Endothelial cell of umbilical vein (primary cell): ENCODE measurements around the gene IGF2BP2. TPM values are rescaled to one million over a fixed set of nuclear protein-coding genes. Genes with fewer than 3 reads are reported as not detected.

Source experiments
- BruUV-seq: library from RNA; stranded (reverse); fragments of 400-500 nt; replicated peaks from 2 replicates; lab custom pipeline; 2021; lab: Mats Ljungman, UMichigan
- CTCF ChIA-PET: fragments of 300-600, 350-600 bp; sonication (Branson Sonifier 250); formaldehyde crosslinking; loops from one replicate; lab custom pipeline; 2021; ENCODE audit warnings: antibody characterized with exemption, inconsistent platforms; lab: Charles Lee
- POLR2A ChIA-PET: fragments of 300-600, 350-600 bp; sonication (Branson Sonifier 250); formaldehyde crosslinking; loops from one replicate; lab custom pipeline; 2021; ENCODE audit warnings: antibody characterized with exemption, inconsistent platforms; lab: Charles Lee
- DNase-seq: peaks from one replicate; pipeline ENCODE4 v3.0.0-alpha.2; 2011; ENCODE audit warnings: low read depth, low spot score
- FAIRE-seq: peaks from 2 replicates; lab custom pipeline; 2011; peaks lifted over from hg19 to GRCh38; lab: Jason Lieb, UNC
- H2AFZ ChIP-seq: 2 replicates; pipeline ENCODE4 v1.6.0; 2012; ENCODE audit warnings: low read depth, low read length, control low read depth, inconsistent platforms
- H3K27ac ChIP-seq: 2 replicates; pipeline ENCODE4 v1.5.1; 2011; ENCODE audit warnings: low read depth, mild to moderate bottlenecking, control low read depth, low read length, moderate library complexity; ENCODE audit not compliant: insufficient read depth
- H3K27me3 ChIP-seq, 2 experiments: 2 replicates each; pipeline versions ENCODE4 v1.6.0 to v1.6.1; 2011; ENCODE audit warnings: low read length in 2 of 2, mixed read lengths in 1 of 2; ENCODE audit not compliant: control insufficient read depth in 2 of 2, insufficient read depth in 2 of 2
- H3K36me3 ChIP-seq, 2 experiments: 2 replicates in 1 of 2; 3 replicates in 1 of 2; pipeline ENCODE4 v1.5.1; 2011; ENCODE audit warnings: low read length in 2 of 2, mild to moderate bottlenecking in 1 of 2, moderate library complexity in 1 of 2; ENCODE audit not compliant: control insufficient read depth in 2 of 2, insufficient read depth in 2 of 2; ENCODE audit errors: extremely low read depth in 1 of 2
- H3K4me1 ChIP-seq: 3 replicates; pipeline ENCODE4 v1.5.1; 2011; ENCODE audit warnings: mild to moderate bottlenecking, low read length; ENCODE audit not compliant: control insufficient read depth, insufficient read depth; ENCODE audit errors: extremely low read depth
- H3K4me2 ChIP-seq: 2 replicates; pipeline ENCODE4 v1.6.1; 2011; ENCODE audit warnings: low read length, control low read depth, mixed read lengths; ENCODE audit not compliant: insufficient read depth
- H3K4me3 ChIP-seq, 3 experiments: fragments of 200-600 bp in 1 of 3; sonication (generic), shearing (Covaris generic) in 1 of 3; replicated peaks in 1 of 3; 2 replicates each; pipeline ENCODE4 v1.5.1; 2011 to 2016; ENCODE audit warnings: control low read depth in 3 of 3, low read length in 3 of 3, mild to moderate bottlenecking in 2 of 3, inconsistent platforms in 1 of 3, low read depth in 1 of 3, moderate library complexity in 1 of 3; ENCODE audit not compliant: insufficient read depth in 1 of 3
- H3K79me2 ChIP-seq: 2 replicates; pipeline ENCODE4 v1.6.0; 2012; ENCODE audit warnings: low read length, inconsistent platforms; ENCODE audit not compliant: control insufficient read depth, insufficient read depth
- H3K9ac ChIP-seq: replicated peaks from 2 replicates; pipeline ENCODE3; 2011; ENCODE audit warnings: low read length, control low read depth; ENCODE audit not compliant: insufficient read depth; ENCODE audit errors: extremely low read depth
- H3K9me1 ChIP-seq: replicated peaks from 3 replicates; pipeline ENCODE4 v1.6.0; 2011; ENCODE audit warnings: mild to moderate bottlenecking, low read length; ENCODE audit not compliant: control insufficient read depth, insufficient read depth; ENCODE audit errors: extremely low read depth
- H3K9me3 ChIP-seq: replicated peaks from 2 replicates; pipeline ENCODE4 v1.5.1; 2012; ENCODE audit warnings: low read length, inconsistent platforms; ENCODE audit not compliant: control insufficient read depth, insufficient read depth
- H4K20me1 ChIP-seq: replicated peaks from 2 replicates; pipeline ENCODE3; 2011; ENCODE audit warnings: mild to moderate bottlenecking, low read length; ENCODE audit not compliant: control insufficient read depth, insufficient read depth; ENCODE audit errors: extremely low read depth
- EZH2 ChIP-seq: IDR thresholded peaks from 2 replicates; pipeline ENCODE4 v1.6.1; 2012; ENCODE audit warnings: borderline replicate concordance, low read depth, mild to moderate bottlenecking, moderate library complexity, low read length, inconsistent platforms; ENCODE audit not compliant: severe bottlenecking
- FOS ChIP-seq: IDR thresholded peaks from 2 replicates; pipeline ENCODE4 v1.6.1; 2011; ENCODE audit warnings: mild to moderate bottlenecking, low read length, moderate library complexity, borderline replicate concordance; ENCODE audit not compliant: insufficient read depth
- GATA2 ChIP-seq: IDR thresholded peaks from 2 replicates; pipeline ENCODE4 v1.7.0; 2011; ENCODE audit warnings: low read depth, mild to moderate bottlenecking, moderate library complexity, mixed read lengths, low read length; ENCODE audit not compliant: insufficient read length, insufficient read depth
- JUN ChIP-seq: IDR thresholded peaks from 2 replicates; pipeline ENCODE4 v1.6.1; 2011; ENCODE audit warnings: borderline replicate concordance, low read depth; ENCODE audit not compliant: insufficient read length, insufficient read depth
- MYC ChIP-seq: IDR thresholded peaks from one replicate; pipeline ENCODE4 v1.6.1; 2011; ENCODE audit warnings: mild to moderate bottlenecking, low read depth, low read length
- POLR2A ChIP-seq: IDR thresholded peaks from 2 replicates; pipeline ENCODE4 v1.6.1; 2012; ENCODE audit warnings: low read depth, mild to moderate bottlenecking, control low read depth, low read length
- POLR2AphosphoS5 ChIP-seq: IDR thresholded peaks from 2 replicates; pipeline ENCODE4 v1.6.1; 2012; ENCODE audit warnings: low read depth, mild to moderate bottlenecking, control low read depth, low read length, moderate library complexity; ENCODE audit not compliant: insufficient read depth
- dilution Hi-C: fragments of 300-500 bp; cut with MboI; formaldehyde crosslinking; loops from one replicate; pipeline ENCODE4 v1.15.0; 2019; ENCODE audit warnings: low sequenced_read_pairs; ENCODE audit not compliant: extremely low pct_ligation_motif_present
- intact Hi-C: fragments of 100-400 bp; cut with micrococcal nuclease; formaldehyde crosslinking; loops from one replicate; pipeline ENCODE4 v1.10.0; 2022
- polyA plus RNA-seq, 4 experiments: library from polyadenylated mRNA; depleted of rRNA in 3 of 4; stranded (reverse) in 3 of 4; unstranded in 1 of 4; fragments of >200 nt; gene quantifications; 2 replicates each; pipeline versions ENCODE4 v1.2.1 to v1.2.3, GENCODE V29; 2011 to 2012; ENCODE audit warnings: missing spikeins in 1 of 4
- total RNA-seq: library from RNA; stranded (reverse); gene quantifications from 2 replicates; pipeline ENCODE4 v1.2.3, GENCODE V29; 2021
- TF ChIP-seq, protein P1 (sequence below): IDR thresholded peaks from 2 replicates; pipeline ENCODE4 v1.6.1; 2011; ENCODE audit not compliant: insufficient read depth, insufficient read length
- TF ChIP-seq, protein P2 (sequence below), 2 donors: IDR thresholded peaks; 1 replicate in 1 of 2; 2 replicates in 1 of 2; pipeline ENCODE4 v1.5.1; 2011; ENCODE audit warnings: low read length in 2 of 2, mild to moderate bottlenecking in 2 of 2, moderate library complexity in 2 of 2, control low read depth in 1 of 2, inconsistent platforms in 1 of 2, low read depth in 1 of 2; ENCODE audit not compliant: insufficient read depth in 1 of 2; ENCODE audit errors: extremely low read depth in 1 of 2

Gene IGF2BP2
- total and polyA plus RNA-seq, 2 donors (not counting 3 experiments of a cell fraction or from before 2014, with no cell fraction given): 10.7 to 130 TPM

DNA sequence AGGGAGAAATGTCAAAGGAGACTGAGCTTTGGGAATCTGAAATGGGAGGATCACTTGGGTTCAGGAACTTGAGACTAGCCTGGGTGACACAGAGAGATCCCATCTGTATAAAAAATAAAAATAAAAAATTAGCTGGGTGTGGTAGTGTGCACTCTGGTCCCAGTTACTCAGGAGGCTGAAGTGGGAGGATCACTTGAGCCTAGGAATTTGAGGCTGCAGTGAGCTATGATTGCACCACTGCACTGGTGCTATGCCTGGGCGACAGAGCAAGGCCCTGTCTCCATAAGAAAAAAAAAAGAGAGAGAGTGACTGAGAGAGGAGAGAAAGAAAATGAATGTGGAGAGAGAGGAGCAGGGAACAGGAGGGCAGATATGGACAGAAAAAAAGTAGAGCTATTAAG, 165.9 kb downstream of the IGF2BP2 start:
- dilution Hi-C loops: no loop called here
- H3K4me1 ChIP-seq: peaks cover 55% of the 10 kb centered on the region
- BruUV-seq: no TSS peak
- no peak for TF ChIP-seq POLR2A
- TF ChIP-seq POLR2AphosphoS5: no peak
- no peak for TF ChIP-seq FOS
- no peak for TF ChIP-seq GATA2
- TF ChIP-seq, protein P1, sequence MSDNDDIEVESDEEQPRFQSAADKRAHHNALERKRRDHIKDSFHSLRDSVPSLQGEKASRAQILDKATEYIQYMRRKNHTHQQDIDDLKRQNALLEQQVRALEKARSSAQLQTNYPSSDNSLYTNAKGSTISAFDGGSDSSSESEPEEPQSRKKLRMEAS: no peak
- TF ChIP-seq, protein P2, sequence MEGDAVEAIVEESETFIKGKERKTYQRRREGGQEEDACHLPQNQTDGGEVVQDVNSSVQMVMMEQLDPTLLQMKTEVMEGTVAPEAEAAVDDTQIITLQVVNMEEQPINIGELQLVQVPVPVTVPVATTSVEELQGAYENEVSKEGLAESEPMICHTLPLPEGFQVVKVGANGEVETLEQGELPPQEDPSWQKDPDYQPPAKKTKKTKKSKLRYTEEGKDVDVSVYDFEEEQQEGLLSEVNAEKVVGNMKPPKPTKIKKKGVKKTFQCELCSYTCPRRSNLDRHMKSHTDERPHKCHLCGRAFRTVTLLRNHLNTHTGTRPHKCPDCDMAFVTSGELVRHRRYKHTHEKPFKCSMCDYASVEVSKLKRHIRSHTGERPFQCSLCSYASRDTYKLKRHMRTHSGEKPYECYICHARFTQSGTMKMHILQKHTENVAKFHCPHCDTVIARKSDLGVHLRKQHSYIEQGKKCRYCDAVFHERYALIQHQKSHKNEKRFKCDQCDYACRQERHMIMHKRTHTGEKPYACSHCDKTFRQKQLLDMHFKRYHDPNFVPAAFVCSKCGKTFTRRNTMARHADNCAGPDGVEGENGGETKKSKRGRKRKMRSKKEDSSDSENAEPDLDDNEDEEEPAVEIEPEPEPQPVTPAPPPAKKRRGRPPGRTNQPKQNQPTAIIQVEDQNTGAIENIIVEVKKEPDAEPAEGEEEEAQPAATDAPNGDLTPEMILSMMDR (IDR thresholded peaks at IDR 0.05; ENCODE audit: extremely low read depth in 1 of 2, insufficient read depth in 1 of 2, low read depth in 1 of 2, low read length in 2 of 2): no peak
- TF ChIP-seq EZH2: no peak
- no peak for TF ChIP-seq JUN
- no peak for TF ChIP-seq MYC
- no peak for FAIRE-seq
- peaks cover 8 to 24% of the 10 kb centered on the region in 2 experiments for H3K36me3 ChIP-seq
- H3K9ac ChIP-seq: peak overlapping the region; percentile 23
- peak overlapping the region; percentile 5 for H3K4me2 ChIP-seq
- no peak for DNase-seq
- H2AFZ ChIP-seq: no peak overlapping the region
- no peaks in the 10 kb centered on the region for H3K9me1 ChIP-seq
- no peaks in the 10 kb centered on the region for H3K9me3 ChIP-seq
- H3K79me2 ChIP-seq: peaks cover 5% of the 10 kb centered on the region
- no peaks in the 10 kb centered on the region for H4K20me1 ChIP-seq
- POLR2A ChIA-PET: interaction anchor here (0.6 to 1.1 kb wide), 2 partner anchors 155 to 279 kb away, joined by 3 to 5 read pairs; partner anchors contain the start of gene TRA2B
- H3K4me3 ChIP-seq: no peak overlapping the region
- intact Hi-C loops: loop anchor here (10.0 kb wide), 1 partner anchor 886 kb away; the partner anchor contains the start of gene CRYGS
- peak overlapping the region; percentile 76 for H3K27ac ChIP-seq
- H3K27me3 ChIP-seq: no peaks in the 10 kb centered on the region
- CTCF ChIA-PET: interaction anchor here (0.6 to 7.6 kb wide), 15 partner anchors 11 to 618 kb away, joined by 3 to 223 read pairs (median 8); no protein-coding TSS in a partner anchor
